ENCODE results near the gene SNAPC5.

DNA sequence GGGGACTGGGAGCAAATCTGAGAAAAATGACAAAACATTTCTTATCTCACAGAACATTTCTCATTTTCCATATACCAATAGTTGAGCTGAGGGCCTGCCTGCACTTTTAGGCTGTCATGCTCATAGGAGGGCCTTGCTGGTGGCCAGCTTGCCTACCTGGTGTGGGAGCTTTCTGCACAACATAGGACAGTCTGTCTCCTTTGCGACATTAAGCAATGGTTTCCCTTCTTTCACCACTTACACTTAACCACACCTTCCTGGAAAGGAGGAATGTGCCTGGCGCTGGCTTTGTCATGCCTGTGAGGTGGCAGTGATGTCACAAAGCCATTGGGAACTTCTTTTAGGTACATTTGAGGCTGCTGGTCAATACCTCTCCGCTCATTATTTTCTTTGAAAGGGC lies 5.7 kb downstream of the SNAPC5 start:
- TF ChIP-seq, protein P1, sequence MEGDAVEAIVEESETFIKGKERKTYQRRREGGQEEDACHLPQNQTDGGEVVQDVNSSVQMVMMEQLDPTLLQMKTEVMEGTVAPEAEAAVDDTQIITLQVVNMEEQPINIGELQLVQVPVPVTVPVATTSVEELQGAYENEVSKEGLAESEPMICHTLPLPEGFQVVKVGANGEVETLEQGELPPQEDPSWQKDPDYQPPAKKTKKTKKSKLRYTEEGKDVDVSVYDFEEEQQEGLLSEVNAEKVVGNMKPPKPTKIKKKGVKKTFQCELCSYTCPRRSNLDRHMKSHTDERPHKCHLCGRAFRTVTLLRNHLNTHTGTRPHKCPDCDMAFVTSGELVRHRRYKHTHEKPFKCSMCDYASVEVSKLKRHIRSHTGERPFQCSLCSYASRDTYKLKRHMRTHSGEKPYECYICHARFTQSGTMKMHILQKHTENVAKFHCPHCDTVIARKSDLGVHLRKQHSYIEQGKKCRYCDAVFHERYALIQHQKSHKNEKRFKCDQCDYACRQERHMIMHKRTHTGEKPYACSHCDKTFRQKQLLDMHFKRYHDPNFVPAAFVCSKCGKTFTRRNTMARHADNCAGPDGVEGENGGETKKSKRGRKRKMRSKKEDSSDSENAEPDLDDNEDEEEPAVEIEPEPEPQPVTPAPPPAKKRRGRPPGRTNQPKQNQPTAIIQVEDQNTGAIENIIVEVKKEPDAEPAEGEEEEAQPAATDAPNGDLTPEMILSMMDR (IDR thresholded peaks at IDR 0.05; ENCODE audit: low read length): no peak
- TF ChIP-seq EZH2 (optimal IDR thresholded peaks at IDR 0.05; ENCODE audit: low read depth, low read length) (no peak), EZH2phosphoT487 (IDR thresholded peaks at IDR 0.05; ENCODE audit: low read length) (no peak)

Data from MM.1S (cell line).